SK-N-SH (cell line): ENCODE measurements around the gene TMEM97. TPM values are rescaled to one million over a fixed set of nuclear protein-coding genes. Genes with fewer than 3 reads are reported as not detected.

Experiments used
- CTCF ChIA-PET: fragments of 300-600, 350-600 bp; formaldehyde crosslinking; extraction: SDS; loops from one replicate; lab custom pipeline; 2021; lab: Yijun Ruan, JAX
- POLR2A ChIA-PET: fragments of 350-600 bp; sonication (Branson Sonifier 250); formaldehyde crosslinking; extraction: SDS; loops from one replicate; lab custom pipeline; 2020; ENCODE audit warnings: antibody characterized with exemption, inconsistent platforms; lab: Yijun Ruan, JAX
- DNase-seq: peaks from one replicate; pipeline ENCODE4 v3.0.0; 2012
- H2AFZ ChIP-seq: fragments of 200-600 bp; sonication (generic); 2 replicates; pipeline ENCODE4 v1.8.1; 2016; ENCODE audit warnings: antibody characterized with exemption, mild to moderate bottlenecking, low read depth
- H3F3A ChIP-seq: fragments of 200-600 bp; sonication (generic); replicated peaks from 2 replicates; pipeline ENCODE3; 2016; ENCODE audit warnings: antibody characterized with exemption, mild to moderate bottlenecking; ENCODE audit not compliant: insufficient read depth
- H3K27ac ChIP-seq, 2 experiments: fragments of 200-500 bp in 1 of 2; fragments of 200-600 bp in 1 of 2; sonication (Bioruptor generic) in 1 of 2; sonication (generic), shearing (Covaris generic) in 1 of 2; 2 replicates each; pipeline versions ENCODE4 v1.5.1 to v1.6.1; 2014 to 2016; ENCODE audit warnings: low read depth in 2 of 2, inconsistent platforms in 1 of 2, low read length in 1 of 2, mild to moderate bottlenecking in 1 of 2, mixed read lengths in 1 of 2
- H3K27me3 ChIP-seq: fragments of 200-600 bp; sonication (generic), shearing (Covaris generic); 2 replicates; pipeline ENCODE4 v1.6.1; 2016; ENCODE audit warnings: mixed run types; ENCODE audit not compliant: insufficient read depth
- H3K36me3 ChIP-seq, 2 experiments: fragments of 200-500 bp in 1 of 2; fragments of 200-600 bp in 1 of 2; sonication (Bioruptor generic) in 1 of 2; sonication (generic) in 1 of 2; replicated peaks in 1 of 2; 2 replicates each; pipeline versions ENCODE3 to v1.5.1; 2014 to 2016; ENCODE audit warnings: low read length in 1 of 2, mild to moderate bottlenecking in 1 of 2; ENCODE audit not compliant: insufficient read depth in 2 of 2, control insufficient read depth in 1 of 2
- H3K4me1 ChIP-seq, 2 experiments: fragments of 200-500 bp in 1 of 2; fragments of 200-600 bp in 1 of 2; sonication (Bioruptor generic) in 1 of 2; sonication (generic), shearing (Covaris generic) in 1 of 2; 2 replicates each; pipeline versions ENCODE4 v1.5.1 to v1.6.1; 2014 to 2016; ENCODE audit warnings: low read depth in 1 of 2, low read length in 1 of 2, mixed run types in 1 of 2; ENCODE audit not compliant: insufficient read depth in 2 of 2, control insufficient read depth in 1 of 2
- H3K4me2 ChIP-seq: fragments of 200-600 bp; sonication (generic), shearing (Covaris generic); 2 replicates; pipeline ENCODE4 v1.6.1; 2017; ENCODE audit warnings: mixed run types
- H3K4me3 ChIP-seq, 2 experiments: fragments of 200-500 bp in 1 of 2; fragments of 200-600 bp in 1 of 2; sonication (Bioruptor generic) in 1 of 2; sonication (generic), shearing (Covaris generic) in 1 of 2; 2 replicates each; pipeline versions ENCODE4 v1.5.1 to v1.8.1; 2014 to 2016; ENCODE audit warnings: low read depth in 2 of 2, inconsistent platforms in 1 of 2, low read length in 1 of 2, mild to moderate bottlenecking in 1 of 2, mixed read lengths in 1 of 2, moderate library complexity in 1 of 2
- H3K79me2 ChIP-seq: fragments of 200-600 bp; sonication (generic); 2 replicates; pipeline ENCODE4 v1.8.1; 2017; ENCODE audit warnings: mild to moderate bottlenecking; ENCODE audit not compliant: insufficient read depth
- H3K9ac ChIP-seq: fragments of 200-600 bp; sonication (generic); 2 replicates; pipeline ENCODE4 v1.6.1; 2017; ENCODE audit warnings: mixed run types
- H3K9me2 ChIP-seq: fragments of 200-600 bp; sonication (generic); 2 replicates; pipeline ENCODE4 v1.6.1; 2017; ENCODE audit warnings: mixed run types
- H3K9me3 ChIP-seq: fragments of 200-600 bp; sonication (generic); 2 replicates; pipeline ENCODE4 v1.6.1; 2017; ENCODE audit warnings: mixed run types, mild to moderate bottlenecking, moderate library complexity
- H4K20me1 ChIP-seq: fragments of 200-600 bp; sonication (generic); 2 replicates; pipeline ENCODE4 v1.6.1; 2017; ENCODE audit warnings: mild to moderate bottlenecking, mixed run types; ENCODE audit not compliant: insufficient read depth
- ELF1 ChIP-seq: IDR thresholded peaks from 2 replicates; pipeline ENCODE4 v1.4.0; 2012
- EZH2phosphoT487 ChIP-seq: fragments of 200-600 bp; sonication (generic); IDR thresholded peaks from 2 replicates; pipeline ENCODE4 v1.6.1; 2017; ENCODE audit warnings: low read depth, mixed run types, mild to moderate bottlenecking, antibody characterized with exemption, moderate library complexity, borderline replicate concordance
- FOXJ3 ChIP-seq: sonication (generic); formaldehyde crosslinking; IDR thresholded peaks from 2 replicates; pipeline ENCODE4 v1.5.1; 2020; ENCODE audit warnings: mild to moderate bottlenecking, missing genetic modification reagents
- GABPA ChIP-seq: IDR thresholded peaks from 2 replicates; pipeline ENCODE4 v1.4.0; 2012; ENCODE audit warnings: low read depth, mild to moderate bottlenecking
- JUND ChIP-seq: IDR thresholded peaks from 2 replicates; pipeline ENCODE4 v1.4.0; 2012
- MEF2A ChIP-seq: IDR thresholded peaks from 2 replicates; pipeline ENCODE4 v1.4.0; 2012; ENCODE audit warnings: low read depth, borderline replicate concordance
- MXI1 ChIP-seq: IDR thresholded peaks from 2 replicates; pipeline ENCODE4 v1.6.1; 2012; ENCODE audit warnings: mild to moderate bottlenecking, low read depth, low read length, improper control_type of control experiment
- NRF1 ChIP-seq: IDR thresholded peaks from 2 replicates; pipeline ENCODE4 v1.6.1; 2012; ENCODE audit warnings: low read depth, mild to moderate bottlenecking, low read length
- POLR2AphosphoS5 ChIP-seq: IDR thresholded peaks from 2 replicates; pipeline ENCODE4 v1.6.1; 2012; ENCODE audit warnings: low read depth, low read length
- RAD21 ChIP-seq: IDR thresholded peaks from 2 replicates; pipeline ENCODE4 v1.6.1; 2012; ENCODE audit warnings: mild to moderate bottlenecking, low read length
- RCOR1 ChIP-seq: fragments of 150-350 bp; IDR thresholded peaks from 2 replicates; pipeline ENCODE4 v1.6.1; 2017; ENCODE audit warnings: antibody characterized with exemption, low read length
- SMC3 ChIP-seq: IDR thresholded peaks from 2 replicates; pipeline ENCODE4 v1.6.1; 2012; ENCODE audit warnings: low read depth, low read length, improper control_type of control experiment
- TEAD4 ChIP-seq: IDR thresholded peaks from 2 replicates; pipeline ENCODE4 v1.4.0; 2012; ENCODE audit warnings: mild to moderate bottlenecking, borderline replicate concordance; ENCODE audit not compliant: insufficient read depth
- WGBS: methylation state at CpG from one replicate; pipeline ENCODE4 v1.1.6; 2017; ENCODE audit warnings: low lambda C conversion rate; 5-methylcytosine and 5-hydroxymethylcytosine counted together
- polyA plus RNA-seq, 3 experiments: library from polyadenylated mRNA; depleted of rRNA; stranded (reverse); fragments of >200 nt; gene quantifications; 2 replicates each; pipeline ENCODE4 v1.2.3, GENCODE V29; 2012
- TF ChIP-seq, protein P1 (sequence below): IDR thresholded peaks from 2 replicates; pipeline ENCODE4; 2012
- TF ChIP-seq, protein P2 (sequence below): fragments of 150-350 bp; IDR thresholded peaks from 2 replicates; pipeline ENCODE4 v1.6.1; 2017; ENCODE audit warnings: antibody characterized with exemption, low read length, low read depth, borderline replicate concordance
- TF ChIP-seq, protein P3 (sequence below): IDR thresholded peaks from 2 replicates; pipeline ENCODE4 v1.6.1; 2012; ENCODE audit warnings: mild to moderate bottlenecking, low read depth, low read length, moderate library complexity
- TF ChIP-seq, protein P4 (sequence below): IDR thresholded peaks from 2 replicates; pipeline ENCODE4 v1.4.0; 2012; ENCODE audit warnings: low read depth

TMEM97 gene
- polyA plus RNA-seq, 1 of the 3 experiments (the other 2 are of a cell fraction) = 8.6 TPM

DNA sequence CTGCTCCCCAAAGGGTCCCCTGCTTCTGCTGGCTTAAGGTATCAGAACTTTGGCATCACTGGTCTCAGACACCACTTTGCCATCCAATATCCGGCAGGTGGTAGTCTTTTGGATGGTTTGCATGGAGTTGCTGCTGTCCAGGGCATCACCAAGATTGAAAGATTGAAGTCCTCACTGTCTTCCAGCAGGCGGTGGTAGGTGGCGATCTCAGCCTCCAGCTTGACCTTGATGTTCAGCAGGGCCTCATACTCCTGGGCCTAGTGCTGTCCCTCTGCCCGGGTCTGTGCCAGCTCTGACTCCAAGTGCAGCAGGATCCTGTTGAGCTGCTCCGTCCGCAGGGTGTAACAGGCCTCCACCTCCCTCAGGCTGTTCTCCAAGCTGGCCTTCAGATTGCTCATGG, 43.0 kb upstream of the TMEM97 start:
- H3K9me2 ChIP-seq = no peaks in the 10 kb centered on the region

DNA sequence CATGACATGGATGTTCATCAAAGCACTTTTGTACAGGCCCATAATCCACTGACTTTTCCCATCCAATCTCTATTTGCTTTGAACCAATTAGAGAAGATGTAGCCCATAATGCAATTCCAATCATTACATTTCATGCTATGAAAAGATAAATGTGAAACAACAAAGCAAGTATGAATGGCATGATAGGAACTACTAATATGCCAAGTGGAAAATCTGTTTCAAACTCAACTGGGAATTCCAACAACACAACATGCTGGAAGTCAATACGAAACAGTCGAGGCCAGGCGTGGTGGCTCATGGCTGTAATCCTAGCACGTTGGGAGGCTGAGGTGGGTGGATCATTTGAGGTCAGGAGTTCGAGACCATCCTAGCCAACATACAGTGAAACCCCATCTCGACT, 39.6 kb upstream of the TMEM97 start:
- POLR2A ChIA-PET = no interaction called here
- no peak overlapping the region for H3K27ac ChIP-seq
- H3F3A ChIP-seq = peaks cover 13% of the 10 kb centered on the region
- no peaks in the 10 kb centered on the region for H3K27me3 ChIP-seq
- no peaks in the 10 kb centered on the region for H3K9me3 ChIP-seq
- no peak overlapping the region for H3K4me3 ChIP-seq
- DNase-seq = no peak
- CTCF ChIA-PET = no interaction called here
- 77% methylated on average over 6 of the region's 6 CpGs for WGBS
- H3K9ac ChIP-seq = no peak overlapping the region
- no peaks in the 10 kb centered on the region for H3K9me2 ChIP-seq
- no peaks in the 10 kb centered on the region for H3K79me2 ChIP-seq
- peaks cover 0 to 12% of the 10 kb centered on the region in 2 experiments; a peak in 3 of 4 replicates for H3K4me1 ChIP-seq
- no peaks in the 10 kb centered on the region for H3K36me3 ChIP-seq
- H2AFZ ChIP-seq = no peak overlapping the region
- TF ChIP-seq MXI1 (no peak), RAD21 (no peak), EZH2phosphoT487 (no peak), SMC3 (no peak), GABPA (no peak), RCOR1 (no peak), FOXJ3 (no peak)
- TF ChIP-seq, protein P1, sequence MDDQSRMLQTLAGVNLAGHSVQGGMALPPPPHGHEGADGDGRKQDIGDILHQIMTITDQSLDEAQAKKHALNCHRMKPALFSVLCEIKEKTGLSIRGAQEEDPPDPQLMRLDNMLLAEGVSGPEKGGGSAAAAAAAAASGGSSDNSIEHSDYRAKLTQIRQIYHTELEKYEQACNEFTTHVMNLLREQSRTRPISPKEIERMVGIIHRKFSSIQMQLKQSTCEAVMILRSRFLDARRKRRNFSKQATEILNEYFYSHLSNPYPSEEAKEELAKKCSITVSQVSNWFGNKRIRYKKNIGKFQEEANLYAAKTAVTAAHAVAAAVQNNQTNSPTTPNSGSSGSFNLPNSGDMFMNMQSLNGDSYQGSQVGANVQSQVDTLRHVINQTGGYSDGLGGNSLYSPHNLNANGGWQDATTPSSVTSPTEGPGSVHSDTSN = no peak
- TF ChIP-seq, protein P2, sequence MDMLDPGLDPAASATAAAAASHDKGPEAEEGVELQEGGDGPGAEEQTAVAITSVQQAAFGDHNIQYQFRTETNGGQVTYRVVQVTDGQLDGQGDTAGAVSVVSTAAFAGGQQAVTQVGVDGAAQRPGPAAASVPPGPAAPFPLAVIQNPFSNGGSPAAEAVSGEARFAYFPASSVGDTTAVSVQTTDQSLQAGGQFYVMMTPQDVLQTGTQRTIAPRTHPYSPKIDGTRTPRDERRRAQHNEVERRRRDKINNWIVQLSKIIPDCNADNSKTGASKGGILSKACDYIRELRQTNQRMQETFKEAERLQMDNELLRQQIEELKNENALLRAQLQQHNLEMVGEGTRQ = no peak
- H4K20me1 ChIP-seq = no peaks in the 10 kb centered on the region
- no peak overlapping the region for H3K4me2 ChIP-seq

More for the DNA sequence above, 43.0 kb upstream of the TMEM97 start:
- Histone ChIP-seq H4K20me1 (no peaks in the 10 kb centered on the region), H3K27me3 (peaks cover 11% of the 10 kb centered on the region; the same call in 1 of the 2 replicates), H3K9me3 (no peaks in the 10 kb centered on the region)
- TF ChIP-seq, protein P1 = no peak
- TF ChIP-seq ELF1 = no peak
- TF ChIP-seq, protein P2 = no peak
- no peak for TF ChIP-seq TEAD4
- TF ChIP-seq MEF2A = no peak
- TF ChIP-seq, protein P3, sequence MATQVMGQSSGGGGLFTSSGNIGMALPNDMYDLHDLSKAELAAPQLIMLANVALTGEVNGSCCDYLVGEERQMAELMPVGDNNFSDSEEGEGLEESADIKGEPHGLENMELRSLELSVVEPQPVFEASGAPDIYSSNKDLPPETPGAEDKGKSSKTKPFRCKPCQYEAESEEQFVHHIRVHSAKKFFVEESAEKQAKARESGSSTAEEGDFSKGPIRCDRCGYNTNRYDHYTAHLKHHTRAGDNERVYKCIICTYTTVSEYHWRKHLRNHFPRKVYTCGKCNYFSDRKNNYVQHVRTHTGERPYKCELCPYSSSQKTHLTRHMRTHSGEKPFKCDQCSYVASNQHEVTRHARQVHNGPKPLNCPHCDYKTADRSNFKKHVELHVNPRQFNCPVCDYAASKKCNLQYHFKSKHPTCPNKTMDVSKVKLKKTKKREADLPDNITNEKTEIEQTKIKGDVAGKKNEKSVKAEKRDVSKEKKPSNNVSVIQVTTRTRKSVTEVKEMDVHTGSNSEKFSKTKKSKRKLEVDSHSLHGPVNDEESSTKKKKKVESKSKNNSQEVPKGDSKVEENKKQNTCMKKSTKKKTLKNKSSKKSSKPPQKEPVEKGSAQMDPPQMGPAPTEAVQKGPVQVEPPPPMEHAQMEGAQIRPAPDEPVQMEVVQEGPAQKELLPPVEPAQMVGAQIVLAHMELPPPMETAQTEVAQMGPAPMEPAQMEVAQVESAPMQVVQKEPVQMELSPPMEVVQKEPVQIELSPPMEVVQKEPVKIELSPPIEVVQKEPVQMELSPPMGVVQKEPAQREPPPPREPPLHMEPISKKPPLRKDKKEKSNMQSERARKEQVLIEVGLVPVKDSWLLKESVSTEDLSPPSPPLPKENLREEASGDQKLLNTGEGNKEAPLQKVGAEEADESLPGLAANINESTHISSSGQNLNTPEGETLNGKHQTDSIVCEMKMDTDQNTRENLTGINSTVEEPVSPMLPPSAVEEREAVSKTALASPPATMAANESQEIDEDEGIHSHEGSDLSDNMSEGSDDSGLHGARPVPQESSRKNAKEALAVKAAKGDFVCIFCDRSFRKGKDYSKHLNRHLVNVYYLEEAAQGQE = no peak
- TF ChIP-seq, protein P4, sequence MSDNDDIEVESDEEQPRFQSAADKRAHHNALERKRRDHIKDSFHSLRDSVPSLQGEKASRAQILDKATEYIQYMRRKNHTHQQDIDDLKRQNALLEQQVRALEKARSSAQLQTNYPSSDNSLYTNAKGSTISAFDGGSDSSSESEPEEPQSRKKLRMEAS = no peak
- no peak for TF ChIP-seq POLR2AphosphoS5
- TF ChIP-seq NRF1 = no peak
- no peak for TF ChIP-seq JUND
- TF ChIP-seq, all 33 proteins: peak for 0
- Histone ChIP-seq H2AFZ (no peak overlapping the region), H3K27ac (no peak overlapping the region), H3K4me1 (no peaks in the 10 kb centered on the region; a peak in 1 of 4 replicates), H3F3A (no peaks in the 10 kb centered on the region), H3K36me3 (no peaks in the 10 kb centered on the region), H3K79me2 (no peaks in the 10 kb centered on the region), H3K9ac (no peak overlapping the region), H3K4me3 (no peak overlapping the region), H3K4me2 (no peak overlapping the region)
- 88% methylated on average over 5 of the region's 6 CpGs for WGBS
- ChIA-PET POLR2A (no interaction called here), CTCF (interaction anchor here (4.9 kb wide), 1 partner anchor 25 kb away, joined by 16 read pairs; no protein-coding TSS in a partner anchor)
- no peak for DNase-seq
